GM18519 (cell line): ENCODE data around the gene RAB11FIP4.

Experiments
- ATAC-seq: cut with Tn5 transposase; IDR thresholded peaks from one replicate; pipeline ENCODE4 v1.9.1; 2021; ENCODE audit warnings: mild to moderate bottlenecking, moderate library complexity; ENCODE audit not compliant: unreplicated experiment, low FRiP score

The RAB11FIP4 gene

GRCh38 chr17:31404028-31404949 lies 12.8 kb downstream of the RAB11FIP4 start:
- ATAC-seq, result no peak

GRCh38 chr17:31405890-31406371 lies 14.5 kb downstream of the RAB11FIP4 start:
- ATAC-seq, result no peak

GRCh38 chr17:31408586-31408985 lies 17.1 kb downstream of the RAB11FIP4 start:
- ATAC-seq, result no peak

GRCh38 chr17:31411707-31412285 lies 20.3 kb downstream of the RAB11FIP4 start:
- ATAC-seq, result no peak

GRCh38 chr17:31412511-31412910 lies 21.0 kb downstream of the RAB11FIP4 start:
- no peak for ATAC-seq

GRCh38 chr17:31413081-31413799 lies 21.8 kb downstream of the RAB11FIP4 start:
- no peak for ATAC-seq

- no peak for ATAC-seq
Measured at GRCh38 chr17:31413874-31414549, 22.5 kb downstream of the RAB11FIP4 start.

- no peak for ATAC-seq
Measured at GRCh38 chr17:31414550-31414918, 23.1 kb downstream of the RAB11FIP4 start.

- ATAC-seq, result no peak
Measured at GRCh38 chr17:31415004-31415454, 23.6 kb downstream of the RAB11FIP4 start.

- no peak for ATAC-seq
Measured at GRCh38 chr17:31415640-31416502, 24.4 kb downstream of the RAB11FIP4 start.

- no peak for ATAC-seq
Measured at GRCh38 chr17:31416503-31416923, 25.0 kb downstream of the RAB11FIP4 start.

GRCh38 chr17:31417051-31417792 lies 25.7 kb downstream of the RAB11FIP4 start:
- no peak for ATAC-seq

- ATAC-seq, result no peak
Measured at GRCh38 chr17:31418773-31419350, 27.4 kb downstream of the RAB11FIP4 start.

- ATAC-seq, result no peak
Measured at GRCh38 chr17:31422443-31422842, 31.0 kb downstream of the RAB11FIP4 start.

GRCh38 chr17:31424944-31425281 lies 33.4 kb downstream of the RAB11FIP4 start:
- ATAC-seq, result no peak

GRCh38 chr17:31425282-31426040 lies 34.0 kb downstream of the RAB11FIP4 start:
- no peak for ATAC-seq

GRCh38 chr17:31427684-31428083 lies 36.2 kb downstream of the RAB11FIP4 start:
- ATAC-seq, result no peak

- no peak for ATAC-seq
Measured at GRCh38 chr17:31428111-31428510, 36.6 kb downstream of the RAB11FIP4 start.
